ENCODE results near the gene PRKCA. TPM values are rescaled to one million over a fixed set of nuclear protein-coding genes. Genes with fewer than 3 reads are reported as not detected.
A peak's percentile ranks its signal among the peaks of the same experiment; 100 is the strongest.

Gene PRKCA
- polyA plus RNA-seq, 2 of the 4 experiments (the other 2 are of a cell fraction), result 28.8 to 65.0 TPM

GRCh38 chr17:66678061-66678460 is 375.6 kb downstream of the PRKCA start:
- DNase-seq (ENCODE audit: low read depth in 1 of 2, low spot score in 1 of 2) (no peak), FAIRE-seq (no peak), ATAC-seq (no peak)
- Histone ChIP-seq H3K27ac (peak overlapping the region in 1 of 2 experiments; percentile 19; a peak in 2 of 6 replicates), H3K4me1 (peaks cover 51% of the 10 kb centered on the region), H3K9me3 (0 out of 3 replicates have a peak, but pooled peaks cover 3% of the 10 kb centered on the region), H3K4me3 (no peak overlapping the region), H3K4me2 (no peak overlapping the region)
- no peak for TF ChIP-seq CHD4 (IDR thresholded peaks at IDR 0.05; ENCODE audit: borderline replicate concordance)
- TF ChIP-seq ESRRA (IDR thresholded peaks at IDR 0.05; ENCODE audit: borderline replicate concordance, low read length), result no peak
- TF ChIP-seq MAZ (IDR thresholded peaks at IDR 0.05; ENCODE audit: borderline replicate concordance, low read depth, low read length), result no peak
- no peak for TF ChIP-seq RCOR1 (IDR thresholded peaks at IDR 0.05; ENCODE audit: low read depth, low read length)
- TF ChIP-seq POLR2A (IDR thresholded peaks at IDR 0.05; ENCODE audit: low read length), result no peak
- no peak for TF ChIP-seq HOXB5 (CRISPR knock-in tag; IDR thresholded peaks at IDR 0.05)
- TF ChIP-seq JUN (IDR thresholded peaks at IDR 0.05), result no peak
- no peak for TF ChIP-seq SREBF2 (IDR thresholded peaks at IDR 0.05)
- no peak for TF ChIP-seq CBX8 (IDR thresholded peaks at IDR 0.05)
- no peak for TF ChIP-seq FOSL2 (IDR thresholded peaks at IDR 0.05)
- TF ChIP-seq FOSL2 (CRISPR knock-in tag; IDR thresholded peaks at IDR 0.05), result no peak
- no peak for TF ChIP-seq MAX (IDR thresholded peaks at IDR 0.05)
- no peak for TF ChIP-seq JUNB (IDR thresholded peaks at IDR 0.05)
- TF ChIP-seq ZFP36 (IDR thresholded peaks at IDR 0.05; ENCODE audit: borderline replicate concordance, partially characterized antibody), result no peak
- TF ChIP-seq TP53 (CRISPR knock-in tag; IDR thresholded peaks at IDR 0.05), result no peak
- no peak for TF ChIP-seq MYC (IDR thresholded peaks at IDR 0.05; ENCODE audit: borderline replicate concordance, low read length)
- no peak for TF ChIP-seq CHD2 (IDR thresholded peaks at IDR 0.05; ENCODE audit: low read length, partially characterized antibody)
- TF ChIP-seq NFE2L2 (conservative IDR thresholded peaks at IDR 0.05; ENCODE audit: low read length), result no peak
- TF ChIP-seq NPAS2 (CRISPR knock-in tag; IDR thresholded peaks at IDR 0.05; ENCODE audit: borderline replicate concordance), result no peak
- no peak for TF ChIP-seq ATOH8 (CRISPR knock-in tag; IDR thresholded peaks at IDR 0.05; ENCODE audit: low read depth)
- ChIA-PET POLR2A (no interaction called here), CTCF (interaction anchor here (0.9 to 2.0 kb wide), 2 partner anchors 10 to 264 kb away, joined by 3 to 5 read pairs; no protein-coding TSS in a partner anchor)
- WGBS (ENCODE audit: missing lambda C conversion rate), result 95% methylated on average over 1 of the region's 1 CpG

GRCh38 chr17:66678827-66679226 is 376.4 kb downstream of the PRKCA start:
- POLR2A ChIA-PET, result no interaction called here
- Histone ChIP-seq H3K4me3 (no peak overlapping the region), H3K27ac (no peak overlapping the region), H3K4me1 (peaks cover 43% of the 10 kb centered on the region), H3K9me3 (0 out of 3 replicates have a peak, but pooled peaks cover 3% of the 10 kb centered on the region), H3K4me2 (no peak overlapping the region)
- CTCF ChIA-PET, result interaction anchor here (0.9 to 2.0 kb wide), 3 partner anchors 9 to 479 kb away, joined by 3 to 8 read pairs (median 5); no protein-coding TSS in a partner anchor
- no peak for TF ChIP-seq NFE2L2 (conservative IDR thresholded peaks at IDR 0.05; ENCODE audit: low read length)
- TF ChIP-seq GATA3 (IDR thresholded peaks at IDR 0.05; ENCODE audit: borderline replicate concordance), result no peak
- TF ChIP-seq PBX3 (IDR thresholded peaks at IDR 0.05), result no peak
- TF ChIP-seq SREBF2 (IDR thresholded peaks at IDR 0.05), result no peak
- TF ChIP-seq CHD4 (IDR thresholded peaks at IDR 0.05; ENCODE audit: borderline replicate concordance), result no peak
- TF ChIP-seq HEYL (CRISPR knock-in tag; IDR thresholded peaks at IDR 0.05), result no peak
- TF ChIP-seq MAX (IDR thresholded peaks at IDR 0.05), result no peak
- no peak for TF ChIP-seq PHF8 (IDR thresholded peaks at IDR 0.05; ENCODE audit: borderline replicate concordance, low read depth)
- FAIRE-seq (no peak), DNase-seq (ENCODE audit: low read depth in 1 of 2, low spot score in 1 of 2) (no peak), ATAC-seq (no peak)
- WGBS (ENCODE audit: missing lambda C conversion rate), result 81% methylated on average over 2 of the region's 2 CpGs
